OCI-LY7 (cell line): ENCODE data around the gene ITSN2. TPM values are rescaled to one million over a fixed set of nuclear protein-coding genes. Genes with fewer than 3 reads are reported as not detected.

ENCODE experiments used
- BruUV-seq: library from RNA; stranded (reverse); fragments of 400-500 nt; replicated peaks from 2 replicates; lab custom pipeline; 2021; lab: Mats Ljungman, UMichigan
- CTCF ChIA-PET: fragments of 300-600 bp; sonication (Branson Sonifier 250); formaldehyde crosslinking; loops from one replicate; lab custom pipeline; 2022; ENCODE audit warnings: antibody characterized with exemption; ENCODE audit not compliant: unreplicated experiment; lab: Charles Lee
- POLR2A ChIA-PET: fragments of 300-600 bp; sonication (Branson Sonifier 250); formaldehyde crosslinking; loops from one replicate; lab custom pipeline; 2022; ENCODE audit warnings: antibody characterized with exemption; lab: Charles Lee
- DNase-seq: peaks from one replicate; pipeline ENCODE4 v3.0.0-alpha.2; 2015; ENCODE audit warnings: low spot score
- H2AFZ ChIP-seq: fragments of 200-600 bp; sonication (generic), shearing (Covaris generic); 2 replicates; pipeline ENCODE4 v1.6.1; 2014; ENCODE audit warnings: mild to moderate bottlenecking, antibody characterized with exemption, low read length, moderate library complexity
- H3K27ac ChIP-seq: fragments of 200-600 bp; sonication (generic); 2 replicates; pipeline ENCODE4 v1.5.1; 2014; ENCODE audit warnings: mixed run types, low read depth, mild to moderate bottlenecking, moderate library complexity, low read length, inconsistent platforms; ENCODE audit not compliant: poor library complexity, severe bottlenecking
- H3K36me3 ChIP-seq: fragments of 200-600 bp; sonication (generic); 2 replicates; pipeline ENCODE4 v1.6.1; 2014; ENCODE audit warnings: mild to moderate bottlenecking, antibody characterized with exemption, low read length, moderate library complexity, mixed read lengths; ENCODE audit not compliant: insufficient read depth
- H3K4me1 ChIP-seq: fragments of 200-600 bp; sonication (generic); 2 replicates; pipeline ENCODE4 v1.5.1; 2014; ENCODE audit warnings: mild to moderate bottlenecking, low read length; ENCODE audit not compliant: insufficient read depth, poor library complexity, severe bottlenecking
- H3K4me2 ChIP-seq: fragments of 200-600 bp; sonication (generic); 2 replicates; pipeline ENCODE4 v1.6.1; 2014; ENCODE audit warnings: mild to moderate bottlenecking, low read length
- H3K4me3 ChIP-seq: fragments of 200-600 bp; sonication (generic); 2 replicates; pipeline ENCODE4 v1.5.1; 2014; ENCODE audit warnings: mild to moderate bottlenecking, low read depth, low read length; ENCODE audit not compliant: poor library complexity, severe bottlenecking
- H3K79me2 ChIP-seq: fragments of 200-600 bp; sonication (generic); 2 replicates; pipeline ENCODE4 v1.6.1; 2016; ENCODE audit warnings: low read depth, mild to moderate bottlenecking, low read length, moderate library complexity, mixed read lengths; ENCODE audit not compliant: insufficient read depth
- H3K9me2 ChIP-seq: fragments of 200-600 bp; sonication (generic); 2 replicates; pipeline ENCODE4 v1.6.1; 2016; ENCODE audit warnings: mild to moderate bottlenecking, low read length, mixed read lengths; ENCODE audit not compliant: insufficient read depth
- H3K9me3 ChIP-seq: fragments of 200-600 bp; sonication (generic); 2 replicates; pipeline ENCODE4 v1.6.1; 2014; ENCODE audit warnings: mild to moderate bottlenecking, mixed run types, low read length, mixed read lengths
- H4K20me1 ChIP-seq: fragments of 200-600 bp; sonication (generic); 2 replicates; pipeline ENCODE4 v1.6.1; 2014; ENCODE audit warnings: mild to moderate bottlenecking, antibody characterized with exemption, low read length, moderate library complexity, mixed read lengths; ENCODE audit not compliant: insufficient read depth
- CTCF ChIP-seq: fragments of 200-600 bp; sonication (generic); conservative IDR thresholded peaks from 2 replicates; pipeline ENCODE4 v1.5.1; 2014; ENCODE audit warnings: mild to moderate bottlenecking, antibody characterized with exemption, low read length, moderate library complexity, mixed read lengths
- EZH2phosphoT487 ChIP-seq: fragments of 200-600 bp; sonication (generic); IDR thresholded peaks from 2 replicates; pipeline ENCODE4 v1.6.1; 2018; ENCODE audit warnings: low read depth, borderline replicate concordance, mild to moderate bottlenecking, mixed run types, antibody characterized with exemption, low read length, moderate library complexity, mixed read lengths
- intact Hi-C: fragments of 100-400 bp; cut with micrococcal nuclease; formaldehyde crosslinking; loops from one replicate; pipeline ENCODE4 v1.10.0; 2022; ENCODE audit not compliant: unreplicated experiment
- total RNA-seq, 2 experiments: library from RNA; depleted of rRNA in 1 of 2; stranded (reverse); fragments of >200 nt in 1 of 2; shearing (Covaris generic) in 1 of 2; gene quantifications; 2 replicates each; pipeline ENCODE4 v1.2.3, GENCODE V29; 2014 to 2022

Gene ITSN2
- total RNA-seq, 2 experiments from 2014 or later, result 25.4 to 65.7 TPM

- no peak for DNase-seq
- Histone ChIP-seq H3K4me2 (no peak overlapping the region), H3K9me2 (no peaks in the 10 kb centered on the region), H3K36me3 (peaks cover 39% of the 10 kb centered on the region), H3K4me1 (no peaks in the 10 kb centered on the region), H3K27ac (no peak overlapping the region), H3K79me2 (no peaks in the 10 kb centered on the region), H4K20me1 (no peaks in the 10 kb centered on the region), H3K4me3 (no peak overlapping the region), H2AFZ (no peak overlapping the region), H3K9me3 (no peaks in the 10 kb centered on the region)
- CTCF ChIA-PET, result no interaction called here
- BruUV-seq, result no TSS peak
- intact Hi-C loops, result no loop called here
- POLR2A ChIA-PET, result interaction anchor here (0.5 to 1.0 kb wide), 3 partner anchors 27 to 1696 kb away, joined by 3 read pairs; no protein-coding TSS in a partner anchor
- TF ChIP-seq CTCF (no peak), EZH2phosphoT487 (no peak)
These were observed 85.5 kb downstream of the ITSN2 start for GRCh38 chr2:24274809-24275208.

GRCh38 chr2:24273598-24273997 lies 86.7 kb downstream of the ITSN2 start:
- CTCF ChIA-PET, result no interaction called here
- DNase-seq, result no peak
- intact Hi-C loops, result no loop called here

More at GRCh38 chr2:24273598-24273997, 86.7 kb downstream of the ITSN2 start:
- no TSS peak for BruUV-seq
- no peak overlapping the region for H3K27ac ChIP-seq
- no peaks in the 10 kb centered on the region for H3K9me3 ChIP-seq
- TF ChIP-seq CTCF, result no peak
- no peak for TF ChIP-seq EZH2phosphoT487
- H3K4me3 ChIP-seq, result no peak overlapping the region
- POLR2A ChIA-PET, result interaction anchor here (0.6 to 1.3 kb wide), 3 partner anchors 12 to 533 kb away, joined by 3 to 4 read pairs (median 3); no protein-coding TSS in a partner anchor
- no peaks in the 10 kb centered on the region for H3K9me2 ChIP-seq
- no peak overlapping the region for H3K4me2 ChIP-seq
- no peaks in the 10 kb centered on the region for H3K4me1 ChIP-seq
- H3K36me3 ChIP-seq, result peaks cover 41% of the 10 kb centered on the region
- H2AFZ ChIP-seq, result no peak overlapping the region
- no peaks in the 10 kb centered on the region for H4K20me1 ChIP-seq
- no peaks in the 10 kb centered on the region for H3K79me2 ChIP-seq
